SH-SY5Y (cell line): ENCODE results near the gene GSE1.

Experiments used
- GATA2 ChIP-seq: IDR thresholded peaks from 2 replicates; pipeline ENCODE4 v1.6.1; 2011; ENCODE audit warnings: mild to moderate bottlenecking, low read depth, low read length
- GATA3 ChIP-seq: IDR thresholded peaks from 2 replicates; pipeline ENCODE4 v1.6.1; 2011; ENCODE audit warnings: low read depth, mild to moderate bottlenecking, low read length, moderate library complexity

Gene GSE1

GRCh38 chr16:85652431-85653221, 39.5 kb downstream of the GSE1 start:
- TF ChIP-seq GATA2 (no peak), GATA3 (no peak)

- no peak for TF ChIP-seq GATA3
- TF ChIP-seq GATA2, result no peak
Measured at GRCh38 chr16:85653290-85653891, 40.3 kb downstream of the GSE1 start.

DNA sequence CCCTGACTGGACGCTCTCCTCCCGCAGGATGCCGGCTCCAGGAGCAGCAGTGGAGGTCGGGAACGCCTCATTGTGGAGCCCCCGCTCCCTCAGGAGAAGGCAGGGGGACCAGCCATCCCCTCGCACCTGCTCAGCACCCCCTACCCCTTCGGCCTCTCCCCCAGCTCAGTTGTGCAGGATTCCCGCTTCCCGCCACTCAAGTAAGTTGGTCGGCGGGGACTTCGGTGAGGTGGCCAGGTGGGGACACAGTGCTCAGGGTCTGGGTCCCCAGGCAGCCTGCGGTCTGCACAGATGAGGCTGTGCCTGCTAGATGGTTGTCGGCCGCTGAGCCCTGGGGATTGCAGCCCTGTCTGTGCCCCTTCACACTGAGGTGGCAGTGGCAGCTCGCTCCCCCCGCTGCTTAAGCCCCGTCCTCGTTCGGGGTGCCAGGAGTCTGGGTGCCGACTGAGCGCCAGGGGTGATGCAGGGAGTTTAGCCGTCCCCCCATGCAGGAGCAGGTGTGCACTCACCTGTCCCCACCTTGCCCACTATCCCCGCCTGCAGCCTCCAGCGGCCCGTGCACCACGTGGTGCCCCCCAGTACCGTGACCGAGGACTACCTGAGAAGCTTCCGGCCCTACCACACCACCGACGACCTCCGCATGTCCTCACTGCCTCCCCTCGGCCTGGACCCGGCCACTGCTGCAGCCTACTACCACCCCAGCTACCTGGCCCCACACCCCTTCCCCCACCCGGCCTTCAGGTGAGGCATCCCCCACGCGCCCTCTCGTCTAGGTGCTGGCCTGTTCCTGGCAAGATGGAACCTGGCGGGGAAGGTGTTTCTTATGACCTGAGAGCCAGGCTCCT, 41.4 kb downstream of the GSE1 start:
- TF ChIP-seq GATA2, result no peak
- TF ChIP-seq GATA3, result no peak

GRCh38 chr16:85655216-85656129, 42.4 kb downstream of the GSE1 start:
- TF ChIP-seq GATA2 (no peak), GATA3 (no peak)

DNA sequence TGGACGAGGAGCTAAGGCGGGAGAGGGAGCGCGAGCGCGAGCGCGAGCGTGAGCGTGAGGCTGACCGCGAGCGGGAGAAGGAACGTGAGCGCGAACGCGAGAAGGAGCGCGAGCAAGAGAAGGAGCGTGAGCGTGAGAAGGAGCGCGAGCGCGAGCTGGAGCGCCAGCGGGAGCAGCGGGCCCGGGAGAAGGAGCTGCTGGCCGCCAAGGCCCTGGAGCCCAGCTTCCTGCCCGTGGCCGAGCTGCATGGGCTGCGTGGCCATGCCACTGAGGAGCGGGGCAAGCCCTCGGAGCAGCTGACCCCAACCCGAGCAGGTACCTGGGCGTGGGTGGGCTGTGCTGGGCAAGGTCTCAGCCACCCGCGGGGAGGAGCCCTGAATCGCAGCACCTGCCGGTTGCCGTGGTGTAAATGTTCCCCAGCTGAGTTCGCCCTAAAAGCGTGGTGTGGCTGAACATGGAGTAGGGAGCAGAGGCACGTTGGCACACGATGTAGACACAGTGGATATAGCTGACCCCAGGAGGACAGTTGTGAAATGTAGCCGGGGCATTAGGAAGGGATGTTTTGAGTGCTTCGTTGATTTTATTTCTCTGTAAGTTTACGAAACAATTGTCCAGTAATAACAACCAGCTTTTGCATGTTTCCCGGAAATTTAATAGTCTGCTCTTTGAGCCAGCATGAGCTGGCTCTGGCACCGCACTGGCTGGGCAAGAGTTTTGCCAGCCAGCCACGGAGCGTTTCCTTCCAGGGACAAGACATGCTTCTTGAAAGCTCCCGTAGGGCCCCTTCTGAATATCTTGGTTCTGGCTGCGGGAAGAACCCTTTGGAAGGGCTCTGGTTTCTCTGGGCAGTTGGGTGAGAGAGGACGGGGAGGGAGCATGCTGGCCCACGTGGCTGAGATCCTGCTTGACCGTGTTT, 43.5 kb downstream of the GSE1 start:
- TF ChIP-seq GATA2 (no peak), GATA3 (no peak)

DNA sequence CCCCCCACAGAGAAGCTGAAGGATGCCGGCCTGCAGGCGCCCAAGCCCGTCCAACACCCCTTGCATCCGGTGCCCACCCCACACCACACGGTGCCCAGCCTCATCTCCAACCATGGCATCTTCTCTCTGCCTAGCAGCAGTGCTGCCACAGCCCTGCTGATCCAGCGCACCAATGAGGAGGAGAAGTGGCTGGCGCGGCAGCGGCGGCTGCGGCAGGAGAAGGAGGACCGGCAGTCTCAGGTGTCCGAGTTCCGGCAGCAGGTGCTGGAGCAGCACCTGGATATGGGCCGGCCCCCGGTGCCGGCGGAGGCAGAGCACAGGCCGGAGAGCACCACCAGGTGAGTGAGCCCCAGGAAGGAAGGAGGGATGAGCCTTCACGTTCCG, 44.1 kb downstream of the GSE1 start:
- TF ChIP-seq GATA3 (no peak), GATA2 (no peak)

- TF ChIP-seq GATA3, result no peak
- no peak for TF ChIP-seq GATA2
Measured at GRCh38 chr16:85657996-85658395, 44.9 kb downstream of the GSE1 start.

- TF ChIP-seq GATA3 (no peak), GATA2 (no peak)
Measured at GRCh38 chr16:85658504-85659326, 45.6 kb downstream of the GSE1 start.

DNA sequence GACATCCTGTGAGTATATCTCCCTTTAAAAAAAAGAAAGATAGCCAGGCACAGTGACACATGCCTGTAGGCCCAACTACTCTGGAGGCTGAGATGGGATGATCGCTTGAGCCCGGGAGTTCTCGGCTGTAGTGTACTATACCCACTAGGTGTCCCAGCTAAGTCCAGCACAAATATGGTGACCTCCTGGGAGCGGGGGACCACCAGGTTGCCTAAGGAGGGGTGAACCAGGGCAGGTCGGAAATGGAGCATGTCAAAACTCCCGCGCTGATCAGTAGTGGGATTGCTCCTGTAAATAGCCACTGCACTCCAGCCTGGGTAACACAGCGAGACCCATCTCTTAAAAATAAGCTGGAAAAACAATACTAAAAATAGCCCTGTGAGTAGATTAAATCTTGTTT, 46.2 kb downstream of the GSE1 start:
- TF ChIP-seq GATA2 (no peak), GATA3 (no peak)

GRCh38 chr16:85659805-85660511, 46.8 kb downstream of the GSE1 start:
- TF ChIP-seq GATA2, result no peak
- no peak for TF ChIP-seq GATA3
